Natural killer cell (primary cell): ENCODE data around the gene STAT5A. TPM values are rescaled to one million over a fixed set of nuclear protein-coding genes. Genes with fewer than 3 reads are reported as not detected.
A peak's percentile ranks its signal among the peaks of the same experiment; 100 is the strongest.

Experiments
- ATAC-seq, 3 donors: fragments of 150-1000 bp in 2 of 3; fragments of 200-7000 bp in 1 of 3; cut with Tn5 transposase; 1 replicate in 1 of 3; 2 replicates in 2 of 3; pipeline ENCODE4 v1.10.0; 2021; ENCODE audit warnings: mild to moderate bottlenecking in 2 of 3, moderate library complexity in 2 of 3
- DNase-seq, 2 donors: peaks; one replicate each; pipeline versions ENCODE4 v3.0.0 to v3.0.0-alpha.2; 2013 to 2021; ENCODE audit warnings: mixed read lengths in 1 of 2
- H3K27ac ChIP-seq: one replicate; pipeline ENCODE4 v1.5.1; 2013; ENCODE audit warnings: mild to moderate bottlenecking, low read length
- H3K27me3 ChIP-seq: one replicate; pipeline ENCODE4 v1.6.1; 2013; ENCODE audit warnings: low read length; ENCODE audit not compliant: control insufficient read depth, insufficient read depth
- H3K36me3 ChIP-seq: one replicate; pipeline ENCODE4 v1.6.1; 2013; ENCODE audit warnings: low read length; ENCODE audit not compliant: control insufficient read depth, insufficient read depth
- H3K4me1 ChIP-seq: one replicate; pipeline ENCODE4 v1.6.1; 2013; ENCODE audit warnings: low read length; ENCODE audit not compliant: control insufficient read depth, insufficient read depth
- H3K4me3 ChIP-seq: one replicate; pipeline ENCODE4 v1.5.1; 2013; ENCODE audit warnings: low read length
- H3K9me3 ChIP-seq: one replicate; pipeline ENCODE4 v1.6.1; 2013; ENCODE audit warnings: low read length; ENCODE audit not compliant: control insufficient read depth, insufficient read depth
- H3K27ac Mint-ChIP-seq, 2 donors: one replicate each; pipeline ENCODE4 v1.8.0; 2022; ENCODE audit warnings: mild to moderate bottlenecking in 2 of 2, mixed read lengths in 2 of 2, moderate library complexity in 1 of 2
- H3K27me3 Mint-ChIP-seq, 2 donors: one replicate each; pipeline ENCODE4 v1.8.0; 2022; ENCODE audit warnings: low read depth in 2 of 2, mixed read lengths in 2 of 2
- H3K36me3 Mint-ChIP-seq: one replicate; pipeline ENCODE4 v1.8.0; 2022; ENCODE audit warnings: mixed read lengths
- H3K4me1 Mint-ChIP-seq, 2 donors: one replicate each; pipeline ENCODE4 v1.8.0; 2022; ENCODE audit warnings: mixed read lengths in 2 of 2
- H3K4me3 Mint-ChIP-seq: one replicate; pipeline ENCODE4 v1.8.0; 2022; ENCODE audit warnings: mild to moderate bottlenecking, moderate library complexity, mixed read lengths
- H3K9me3 Mint-ChIP-seq, 2 donors: one replicate each; pipeline ENCODE4 v1.8.0; 2022; ENCODE audit warnings: mixed read lengths in 2 of 2
- WGBS: methylation state at CpG from one replicate; pipeline ENCODE4 v1.1.7; 2013; ENCODE audit warnings: missing lambda C conversion rate; ENCODE audit not compliant: insufficient coverage; 5-methylcytosine and 5-hydroxymethylcytosine counted together
- intact Hi-C: fragments of 100-400 bp; cut with micrococcal nuclease; formaldehyde crosslinking; loops from one replicate; pipeline ENCODE4 v1.14.2; 2022
- total RNA-seq, 4 donors: library from RNA; stranded (reverse); fragments of 120-200 nt in 1 of 4; gene quantifications; one replicate each; pipeline versions ENCODE4 v1.2.3 to v1.2.4, GENCODE V29; 2013 to 2022
- TF ChIP-seq, protein P1 (sequence below): fragments of 200-600 bp; IDR thresholded peaks from one replicate; pipeline ENCODE4 v1.8.0; 2022; ENCODE audit warnings: antibody characterized with exemption

Gene STAT5A
- total RNA-seq, 3 donors from 2014 or later (not counting 1 experiment from before 2014, with no cell fraction given) = 112 to 135 (median 117) TPM

- Mint-ChIP-seq H3K4me1 (peaks cover 40 to 48% of the 10 kb centered on the region in 2 donors), H3K4me3 (peak overlapping the region; percentile 80), H3K36me3 (no peaks in the 10 kb centered on the region), H3K27me3 (no peaks in the 10 kb centered on the region), H3K27ac (peak overlapping the region; percentile 97 to 100), H3K9me3 (no peaks in the 10 kb centered on the region)
- H3K4me3 ChIP-seq = no peak overlapping the region
- H3K4me1 ChIP-seq = peaks cover 32% of the 10 kb centered on the region
- WGBS = 57% methylated on average over 10 of the region's 14 CpGs
- no peaks in the 10 kb centered on the region for H3K36me3 ChIP-seq
- intact Hi-C loops = loop anchor here (2.0 kb wide), 2 partner anchors 17 to 25 kb away; no protein-coding TSS in a partner anchor
- H3K27ac ChIP-seq = peak overlapping the region; percentile 88
- H3K9me3 ChIP-seq = no peaks in the 10 kb centered on the region
- H3K27me3 ChIP-seq = no peaks in the 10 kb centered on the region
- DNase-seq = peak in 1 of 2 donors; percentile 82
- ATAC-seq = peak; percentile 39 to 63 (median 49)
- TF ChIP-seq, protein P1, sequence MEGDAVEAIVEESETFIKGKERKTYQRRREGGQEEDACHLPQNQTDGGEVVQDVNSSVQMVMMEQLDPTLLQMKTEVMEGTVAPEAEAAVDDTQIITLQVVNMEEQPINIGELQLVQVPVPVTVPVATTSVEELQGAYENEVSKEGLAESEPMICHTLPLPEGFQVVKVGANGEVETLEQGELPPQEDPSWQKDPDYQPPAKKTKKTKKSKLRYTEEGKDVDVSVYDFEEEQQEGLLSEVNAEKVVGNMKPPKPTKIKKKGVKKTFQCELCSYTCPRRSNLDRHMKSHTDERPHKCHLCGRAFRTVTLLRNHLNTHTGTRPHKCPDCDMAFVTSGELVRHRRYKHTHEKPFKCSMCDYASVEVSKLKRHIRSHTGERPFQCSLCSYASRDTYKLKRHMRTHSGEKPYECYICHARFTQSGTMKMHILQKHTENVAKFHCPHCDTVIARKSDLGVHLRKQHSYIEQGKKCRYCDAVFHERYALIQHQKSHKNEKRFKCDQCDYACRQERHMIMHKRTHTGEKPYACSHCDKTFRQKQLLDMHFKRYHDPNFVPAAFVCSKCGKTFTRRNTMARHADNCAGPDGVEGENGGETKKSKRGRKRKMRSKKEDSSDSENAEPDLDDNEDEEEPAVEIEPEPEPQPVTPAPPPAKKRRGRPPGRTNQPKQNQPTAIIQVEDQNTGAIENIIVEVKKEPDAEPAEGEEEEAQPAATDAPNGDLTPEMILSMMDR = no peak
Observed at GRCh38 chr17:42249681-42250446, 38.4 kb upstream of the STAT5A start.

DNA sequence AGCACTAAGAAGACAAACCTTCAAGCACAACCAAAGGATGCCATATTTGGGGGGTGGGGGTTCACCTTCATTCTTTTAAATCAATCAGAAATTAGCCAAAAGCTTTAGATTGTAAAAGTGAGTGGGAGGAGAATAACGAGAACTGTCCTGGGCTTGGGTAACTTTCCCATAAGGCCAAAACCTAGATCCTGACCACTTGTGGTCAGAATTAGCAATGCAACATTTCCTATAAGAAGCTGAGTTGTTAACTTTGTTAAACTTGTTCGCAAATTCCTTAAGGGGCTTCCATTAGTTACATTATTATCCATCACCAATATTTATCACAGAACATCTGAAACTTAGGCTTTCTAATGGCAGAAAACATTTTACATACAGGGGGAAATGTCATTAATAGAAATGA is 37.2 kb upstream of the STAT5A start:
- 47% methylated on average over 2 of the region's 2 CpGs for WGBS
- Mint-ChIP-seq H3K4me3 (no peak overlapping the region), H3K36me3 (no peaks in the 10 kb centered on the region), H3K27ac (peak overlapping the region; percentile 97 to 100), H3K27me3 (no peaks in the 10 kb centered on the region), H3K4me1 (peaks cover 46 to 53% of the 10 kb centered on the region in 2 donors), H3K9me3 (no peaks in the 10 kb centered on the region)
- intact Hi-C loops = no loop called here
- TF ChIP-seq, protein P1 = no peak
- Histone ChIP-seq H3K27me3 (no peaks in the 10 kb centered on the region), H3K27ac (peak overlapping the region; percentile 40), H3K36me3 (no peaks in the 10 kb centered on the region), H3K4me1 (peaks cover 32% of the 10 kb centered on the region), H3K9me3 (no peaks in the 10 kb centered on the region), H3K4me3 (no peak overlapping the region)
- peak in 1 of 2 donors; percentile 24 for DNase-seq
- ATAC-seq = no peak

DNA sequence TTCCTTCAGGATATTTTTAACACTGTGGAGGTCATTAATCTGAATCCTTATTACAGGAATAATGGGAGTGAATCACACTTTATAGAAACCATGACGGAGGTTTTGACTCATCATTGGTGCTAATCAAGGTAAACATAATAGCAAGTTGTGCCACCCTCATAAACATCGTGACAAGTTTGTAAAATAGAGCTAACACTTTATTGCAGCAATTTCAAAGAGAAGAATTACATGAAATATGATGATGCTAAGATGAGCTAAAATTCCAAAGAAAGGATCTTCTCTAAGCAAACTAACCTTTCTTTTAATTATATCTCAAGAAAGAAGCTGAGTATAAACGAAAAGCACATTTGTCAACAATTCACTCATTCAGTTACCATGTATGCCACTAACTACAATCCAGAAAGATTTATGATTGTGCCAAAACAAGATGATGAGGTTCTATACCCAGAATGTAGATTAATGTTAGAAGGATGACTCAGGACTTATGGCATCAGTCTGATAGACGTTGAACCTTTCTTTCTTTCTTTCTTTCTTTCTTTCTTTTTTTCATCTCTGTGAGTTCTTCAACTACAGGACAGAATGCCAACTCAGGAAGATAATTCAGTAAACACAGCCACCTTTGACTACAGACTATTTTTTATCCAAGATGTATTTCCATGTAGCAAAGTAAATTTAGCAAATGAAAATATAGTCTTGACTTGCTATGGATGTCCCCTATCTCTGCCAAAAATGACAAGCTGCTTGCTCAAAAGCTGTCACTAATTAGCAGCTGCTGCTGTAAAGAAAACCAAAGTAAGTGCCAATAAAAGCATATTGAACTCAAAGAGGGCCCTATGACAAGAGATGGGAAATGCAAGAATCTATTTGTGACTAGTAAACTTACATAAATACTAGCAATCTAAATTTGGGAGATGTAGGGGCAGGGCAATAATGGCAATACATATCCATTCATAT is 35.4 kb upstream of the STAT5A start:
- ATAC-seq (no peak), DNase-seq (peak in 1 of 2 donors; percentile 28)
- peaks cover 22% of the 10 kb centered on the region for H3K4me1 ChIP-seq
- intact Hi-C loops = no loop called here
- Mint-ChIP-seq H3K27me3 (no peaks in the 10 kb centered on the region), H3K4me3 (no peak overlapping the region), H3K9me3 (no peaks in the 10 kb centered on the region), H3K4me1 (peaks cover 35 to 41% of the 10 kb centered on the region in 2 donors), H3K27ac (peak overlapping the region; percentile 66 to 100), H3K36me3 (no peaks in the 10 kb centered on the region)
- no peaks in the 10 kb centered on the region for H3K27me3 ChIP-seq
- no peaks in the 10 kb centered on the region for H3K36me3 ChIP-seq
- 83% methylated on average over 2 of the region's 4 CpGs for WGBS
- H3K4me3 ChIP-seq = no peak overlapping the region
- TF ChIP-seq, protein P1 = no peak
- H3K27ac ChIP-seq = no peak overlapping the region
- H3K9me3 ChIP-seq = no peaks in the 10 kb centered on the region
